ENCODE data around the gene IGFBP4. TPM values are rescaled to one million over a fixed set of nuclear protein-coding genes. Genes with fewer than 3 reads are reported as not detected.

IGFBP4 gene
- total and polyA plus RNA-seq, 2 of the 4 experiments (the other 2 are of a cell fraction) = 308 to 1,187 TPM

DNA sequence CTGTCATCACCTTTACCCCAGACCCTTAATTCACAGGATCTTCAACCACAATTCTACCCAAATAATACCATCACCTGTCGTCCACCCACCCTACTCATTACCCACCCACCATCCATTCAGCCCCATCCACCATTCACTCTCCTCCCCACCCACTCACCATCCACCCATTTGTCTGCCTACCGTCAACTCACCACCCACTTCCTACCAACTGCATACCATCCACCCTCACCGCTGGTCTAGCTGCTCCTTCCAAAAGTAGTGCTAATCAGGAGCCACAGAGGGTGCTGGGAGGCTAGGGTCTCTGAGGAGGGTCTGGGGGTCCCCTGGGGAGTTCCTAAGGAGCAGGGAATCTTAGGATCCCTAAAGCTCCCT, 12.0 kb upstream of the IGFBP4 start:
- no peak overlapping the region for H2BK5ac ChIP-seq (ENCODE audit: low read depth, low read length, poor library complexity, severe bottlenecking)
- H2AK9ac ChIP-seq (replicated peaks; ENCODE audit: low read depth, low read length, poor library complexity) = no peak overlapping the region
- H3K9me3 ChIP-seq (ENCODE audit: control insufficient read depth, insufficient read depth, low read length) = no peaks in the 10 kb centered on the region
- no peak overlapping the region for H2BK20ac ChIP-seq (ENCODE audit: low read depth, low read length)
- no peak overlapping the region for H2BK120ac ChIP-seq (ENCODE audit: low read depth, low read length)
- H3K27me3 ChIP-seq (ENCODE audit: control insufficient read depth, insufficient read depth, low read length) = peaks cover 4% of the 10 kb centered on the region; the same call in 1 of the 2 replicates
- no peak overlapping the region for H2AFZ ChIP-seq (replicated peaks; ENCODE audit: low read length, poor library complexity)
- no peaks in the 10 kb centered on the region for H4K20me1 ChIP-seq (ENCODE audit: insufficient read depth, low read length)
- H3K4me2 ChIP-seq (ENCODE audit: low read depth, low read length) = no peak overlapping the region
- H3K4me1 ChIP-seq (ENCODE audit: control insufficient read depth, insufficient read depth, low read length) = peaks cover 4% of the 10 kb centered on the region; the same call in 1 of the 2 replicates
- H4K8ac ChIP-seq (ENCODE audit: low read depth in 2 of 2, low read length in 2 of 2) = no peak overlapping the region
- H3K9ac ChIP-seq (ENCODE audit: low read depth, low read length) = no peak overlapping the region
- intact Hi-C loops (cut with micrococcal nuclease) = no loop called here
- BruUV-seq (replicated peaks) = no TSS peak
- no peak overlapping the region for H2BK15ac ChIP-seq (ENCODE audit: low read depth, low read length)
- no peak overlapping the region for H4K91ac ChIP-seq (ENCODE audit: insufficient read depth, low read depth, low read length)
- H3K36me3 ChIP-seq (ENCODE audit: control insufficient read depth, insufficient read depth, low read length) = no peaks in the 10 kb centered on the region
- H3K27ac ChIP-seq (ENCODE audit: insufficient read depth, low read length) = no peak overlapping the region
- ChIA-PET CTCF (no interaction called here), POLR2A (ENCODE audit: unreplicated experiment) (no interaction called here)
- H4K5ac ChIP-seq (ENCODE audit: low read depth, low read length) = no peak overlapping the region
- H3K56ac ChIP-seq (ENCODE audit: extremely low read depth, insufficient read depth, low read length) = no peak overlapping the region
- in situ Hi-C loops (cut with MboI; ENCODE audit: low sequenced_read_pairs) = no loop called here
- H3K4ac ChIP-seq (ENCODE audit: low read depth, low read length) = no peak overlapping the region
- no peak for DNase-seq
- TF ChIP-seq CHD1 (IDR thresholded peaks at IDR 0.05; ENCODE audit: low read depth, low read length) (no peak), CTCF (conservative IDR thresholded peaks at IDR 0.05; ENCODE audit: low read depth, low read length) (no peak), RAD21 (IDR thresholded peaks at IDR 0.05; ENCODE audit: low read length) (no peak)
- no peak for ATAC-seq (ENCODE audit: low read depth)
- no peak overlapping the region for H3K4me3 ChIP-seq (ENCODE audit: insufficient read depth, low read depth, low read length)
- H3K9me1 ChIP-seq (ENCODE audit: insufficient read depth, low read length) = no peaks in the 10 kb centered on the region
- WGBS, 2 experiments (ENCODE audit: extremely low coverage in 2 of 2, insufficient read length in 1 of 2) = 100% methylated on average over 1 of the region's 3 CpGs; no CpG with 5 or more reads in 1 of the 2 experiments
- no peak overlapping the region for H3K18ac ChIP-seq (ENCODE audit: low read depth, low read length)
- no peak overlapping the region for H3K14ac ChIP-seq (replicated peaks; ENCODE audit: low read depth, low read length)
- H3K23ac ChIP-seq (ENCODE audit: low read depth, low read length) = no peak overlapping the region
- no peak overlapping the region for H2AK5ac ChIP-seq (ENCODE audit: low read depth, low read length)
- H3K79me1 ChIP-seq (ENCODE audit: low read depth in 1 of 2, low read length in 2 of 2) = no peaks in the 10 kb centered on the region
- dilution Hi-C loops (cut with HindIII; ENCODE audit: low sequenced_read_pairs, unreplicated experiment) = no loop called here
